GM12891 (cell line): ENCODE measurements around the gene IL1RL2.

ENCODE experiments used
- POLR2A ChIP-seq: IDR thresholded peaks from 2 replicates; pipeline ENCODE4 v1.6.1; 2011; ENCODE audit warnings: low read depth, low read length, control low read depth
- POLR2AphosphoS5 ChIP-seq: IDR thresholded peaks from 2 replicates; pipeline ENCODE4 v1.6.1; 2011; ENCODE audit warnings: low read depth, low read length, control low read depth
- SPI1 ChIP-seq: IDR thresholded peaks from 2 replicates; pipeline ENCODE4 v1.6.1; 2011; ENCODE audit warnings: low read depth, low read length, control low read depth
- TAF1 ChIP-seq: IDR thresholded peaks from 2 replicates; pipeline ENCODE4 v1.6.1; 2011; ENCODE audit warnings: low read depth, low read length, control low read depth

DNA sequence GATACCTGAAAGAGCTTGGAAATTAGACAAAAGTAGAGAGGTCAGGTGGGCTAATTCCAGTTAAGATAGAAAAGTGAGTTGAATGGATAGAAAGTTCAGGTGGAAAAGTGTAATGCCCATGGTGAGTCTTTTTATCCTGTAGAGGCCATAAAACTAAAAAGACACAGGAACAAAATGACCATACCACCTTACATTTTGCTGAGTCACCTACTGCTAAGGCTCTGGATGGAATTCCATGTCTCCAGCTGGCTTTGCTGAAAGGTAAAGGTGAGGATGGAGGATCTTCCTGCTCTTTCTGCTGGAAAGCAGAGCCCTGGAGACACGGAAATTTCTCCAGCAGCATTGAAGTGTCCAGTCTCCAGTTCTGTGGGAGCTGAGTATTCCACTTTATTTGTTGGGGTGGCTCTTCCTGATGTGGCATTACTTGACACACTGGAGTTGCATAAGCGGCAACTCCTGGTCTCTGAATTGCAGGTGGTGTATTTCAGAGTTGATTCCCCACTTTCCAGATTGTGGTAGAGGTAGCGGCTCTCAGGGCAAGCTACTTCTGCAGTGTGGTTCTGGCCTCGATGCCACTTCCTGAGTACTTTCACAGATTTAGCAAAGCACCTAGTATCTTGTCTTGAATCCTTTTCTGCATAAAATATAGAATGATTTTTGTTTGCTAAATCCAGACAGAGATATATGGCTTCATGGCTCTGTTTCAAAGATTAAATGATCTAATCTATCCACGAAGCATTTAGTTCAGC lies 10.7 kb downstream of the IL1RL2 start:
- no peak for TF ChIP-seq POLR2A
- TF ChIP-seq TAF1 = no peak
- no peak for TF ChIP-seq POLR2AphosphoS5
- no peak for TF ChIP-seq SPI1
